HS-5 (cell line): ENCODE data around the gene ACOX2.
A peak's percentile ranks its signal among the peaks of the same experiment; 100 is the strongest.

ENCODE experiments used
- DNase-seq: peaks from one replicate; pipeline ENCODE4 v3.0.0-alpha.2; 2012; ENCODE audit warnings: low read depth

Gene ACOX2

DNA sequence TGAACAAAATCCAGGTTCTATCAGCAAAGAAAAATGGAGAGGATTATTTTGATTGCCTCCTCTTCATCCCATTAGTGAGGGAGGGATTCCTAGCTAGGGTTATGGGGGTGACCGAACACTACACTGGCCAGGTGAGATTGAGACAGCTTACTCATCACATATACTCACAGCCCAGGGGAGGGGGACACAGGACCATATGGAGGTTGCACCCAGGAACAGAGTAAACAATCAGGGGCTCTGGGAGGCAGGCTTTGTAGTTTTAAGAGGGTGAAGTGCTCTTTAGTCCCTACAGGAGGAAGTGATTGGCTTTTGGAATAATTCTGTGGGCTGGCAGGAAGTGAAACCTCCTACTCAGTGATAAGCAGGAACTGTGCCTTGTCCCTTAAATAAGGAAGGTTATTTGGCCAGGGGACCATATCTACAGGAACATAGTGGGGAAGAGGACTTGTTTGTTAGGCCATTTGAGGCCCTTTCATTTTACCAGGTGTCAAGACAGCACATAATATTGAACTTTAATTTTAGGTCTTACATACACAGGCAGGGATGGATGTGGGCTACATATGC, 62.6 kb downstream of the ACOX2 start:
- DNase-seq, result no peak

DNA sequence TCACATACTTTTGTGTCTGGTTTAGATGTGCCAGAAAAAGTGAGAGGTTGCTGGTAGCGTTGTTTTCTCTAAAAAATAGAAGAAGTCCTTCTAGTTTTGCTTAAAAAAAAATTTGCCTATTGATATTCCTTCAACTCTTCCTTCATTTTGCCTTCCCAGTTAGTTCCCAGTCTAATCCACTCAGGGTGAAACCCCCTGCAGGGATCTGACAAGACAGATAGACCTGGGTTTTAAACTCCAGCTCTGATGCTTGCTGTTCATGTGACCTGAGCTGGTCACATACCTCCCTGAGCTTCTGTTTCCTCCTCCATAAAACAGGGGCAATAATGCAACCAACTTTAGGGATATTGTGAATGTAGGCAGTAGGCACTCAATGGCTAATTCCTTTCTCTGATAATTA, 63.7 kb downstream of the ACOX2 start:
- no peak for DNase-seq

DNA sequence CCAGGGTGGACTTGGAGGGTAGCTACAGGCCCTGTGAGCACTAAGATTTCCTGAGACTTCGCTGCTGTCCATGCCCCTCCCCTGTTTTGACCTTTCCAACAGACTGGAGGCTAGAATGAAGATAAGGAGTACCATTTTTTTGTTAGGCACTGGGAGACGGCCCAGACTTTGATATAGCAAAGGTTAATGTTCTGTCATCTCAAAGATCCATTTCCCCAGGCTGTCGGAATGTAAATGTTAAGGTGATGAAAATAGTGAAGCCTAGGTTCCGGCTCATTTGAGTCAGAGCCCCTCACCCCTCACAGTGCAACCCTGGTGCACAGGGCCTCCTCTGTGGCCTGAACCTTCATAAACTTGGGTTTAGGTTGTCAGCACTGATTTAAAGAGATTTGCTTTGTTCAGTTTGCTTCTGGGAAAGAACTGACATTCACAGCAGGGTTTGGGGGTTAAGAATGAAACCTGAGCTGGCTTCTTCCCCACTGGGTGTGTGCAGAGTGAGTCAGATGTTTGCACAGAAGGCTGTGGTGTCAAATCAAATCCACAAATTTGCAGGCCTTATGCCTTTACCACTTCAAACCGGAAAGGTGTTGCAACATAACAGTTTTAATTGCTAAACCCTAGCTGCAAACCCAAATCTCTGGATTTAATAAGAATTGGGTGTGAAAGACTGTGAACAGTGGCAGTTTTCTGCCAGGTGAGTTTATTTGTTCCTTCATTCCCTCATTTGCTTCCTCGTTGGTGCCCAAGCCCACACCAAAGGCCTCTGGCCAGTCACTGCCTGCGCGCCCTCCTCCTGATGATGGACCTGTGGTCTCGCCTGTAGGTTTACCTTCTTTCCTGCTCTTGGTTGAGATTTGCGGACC, 65.7 kb downstream of the ACOX2 start:
- DNase-seq, result peak; percentile 63

DNA sequence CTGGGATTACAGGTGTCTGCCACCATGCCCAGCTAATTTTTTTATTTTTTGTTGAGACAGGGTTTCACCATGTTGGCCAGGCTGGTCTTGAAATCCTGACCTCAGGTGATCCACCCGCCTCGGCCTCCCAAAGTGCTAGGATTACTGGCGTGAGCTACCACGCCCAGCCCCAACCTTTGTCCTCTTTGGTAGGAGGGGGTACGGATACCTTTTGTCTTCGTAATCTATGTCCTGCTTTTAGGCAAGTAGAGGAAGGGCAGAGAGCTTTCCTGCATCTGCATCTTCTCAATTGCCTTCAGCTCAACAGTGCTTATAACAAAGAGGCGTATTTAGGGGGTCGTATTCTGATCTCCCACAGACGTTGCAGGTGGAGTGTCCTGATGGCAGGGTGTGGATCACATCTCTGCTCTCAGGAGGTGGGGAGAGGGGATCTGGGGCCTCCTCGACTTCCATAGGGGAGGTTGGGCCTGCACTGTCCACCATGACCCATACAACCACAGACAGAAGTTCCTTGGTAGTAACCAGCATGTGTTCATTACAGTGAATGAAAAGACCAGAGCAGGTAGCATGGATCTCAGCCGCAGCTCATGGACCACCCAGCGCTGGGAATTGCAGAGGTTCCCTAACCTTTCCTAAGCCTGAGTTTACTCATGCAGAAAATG, 66.5 kb downstream of the ACOX2 start:
- no peak for DNase-seq

DNA sequence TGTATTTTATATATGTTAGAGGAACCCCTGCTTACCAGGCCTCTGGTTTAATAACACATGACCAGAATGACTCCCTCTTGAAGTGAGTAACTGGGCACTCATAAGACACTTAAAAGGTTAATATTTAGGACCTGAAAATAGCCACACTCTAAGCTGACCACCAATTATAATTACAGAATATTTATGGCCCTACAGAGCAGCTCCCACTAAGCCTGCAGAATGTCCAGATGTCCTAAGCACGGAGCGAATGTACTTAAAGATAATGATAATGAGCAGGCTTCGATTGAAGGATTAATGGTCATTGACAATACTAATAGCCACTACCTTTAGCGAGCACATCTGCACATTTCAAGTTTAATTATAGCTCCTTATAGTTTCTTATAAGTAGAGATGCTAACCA, 67.9 kb downstream of the ACOX2 start:
- DNase-seq, result no peak

DNA sequence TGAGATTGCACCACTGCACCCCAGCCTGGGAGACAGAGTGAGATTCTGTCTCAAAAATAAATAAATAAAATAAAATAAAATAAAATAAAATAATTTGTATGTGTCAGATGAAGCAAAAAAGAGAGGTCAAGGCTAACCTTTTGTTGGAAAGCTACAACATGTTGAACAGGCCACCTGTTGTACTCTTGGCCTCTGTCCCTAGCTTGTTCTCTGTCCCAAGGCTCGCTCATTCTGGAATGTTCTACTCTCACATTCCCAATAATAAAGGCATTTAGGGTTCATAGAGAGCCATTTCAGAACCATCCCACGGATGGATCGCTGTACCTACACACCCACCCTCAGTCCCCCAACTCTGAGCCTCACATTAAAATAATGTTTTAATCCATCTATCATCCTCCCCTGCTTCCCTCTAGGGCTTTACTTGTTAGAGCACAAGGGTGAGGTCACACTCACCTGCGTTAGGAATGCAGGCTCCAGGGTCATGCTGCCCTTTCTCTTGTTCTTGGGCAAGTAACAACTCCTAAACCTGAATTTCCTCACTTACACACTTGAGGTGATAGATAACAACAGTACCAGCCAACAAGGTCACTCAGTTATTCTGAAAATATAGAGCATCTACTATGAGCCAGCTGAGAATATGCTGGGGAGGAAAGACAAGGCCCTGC, 70.0 kb downstream of the ACOX2 start:
- DNase-seq, result no peak

DNA sequence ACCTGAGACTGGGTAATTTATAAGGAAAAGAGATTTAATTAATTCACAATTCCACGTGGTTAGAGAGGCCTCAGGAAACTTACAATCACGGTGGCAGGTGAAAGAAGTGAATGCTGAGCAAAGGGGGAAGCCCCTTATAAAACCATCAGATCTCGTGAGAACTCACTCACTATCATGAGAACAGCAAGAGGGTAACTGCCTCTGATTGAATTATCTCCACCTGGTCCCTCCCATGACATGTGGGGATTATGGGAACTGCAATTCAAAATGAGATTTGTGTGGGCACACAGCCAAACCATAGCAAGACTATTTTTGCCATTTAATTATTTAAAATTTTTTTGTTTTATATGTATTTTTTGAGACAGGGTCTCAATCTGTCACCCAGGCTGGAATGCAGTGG, 72.1 kb downstream of the ACOX2 start:
- no peak for DNase-seq

DNA sequence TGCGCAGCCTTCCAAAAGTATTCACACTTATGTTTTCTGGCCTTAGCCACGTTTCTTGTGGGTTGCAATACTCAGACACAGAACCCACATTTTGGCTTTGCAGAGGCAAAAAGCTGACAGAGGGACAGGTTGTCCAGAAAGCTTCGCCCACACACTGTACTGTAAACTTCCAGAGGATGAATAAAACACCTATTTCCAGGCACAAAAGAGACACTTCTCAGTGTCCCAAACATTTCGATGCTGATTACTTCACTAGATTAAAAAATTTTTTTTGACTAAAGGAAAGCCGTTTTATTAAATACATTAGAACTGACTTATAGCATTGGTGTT, 73.1 kb downstream of the ACOX2 start:
- no peak for DNase-seq

DNA sequence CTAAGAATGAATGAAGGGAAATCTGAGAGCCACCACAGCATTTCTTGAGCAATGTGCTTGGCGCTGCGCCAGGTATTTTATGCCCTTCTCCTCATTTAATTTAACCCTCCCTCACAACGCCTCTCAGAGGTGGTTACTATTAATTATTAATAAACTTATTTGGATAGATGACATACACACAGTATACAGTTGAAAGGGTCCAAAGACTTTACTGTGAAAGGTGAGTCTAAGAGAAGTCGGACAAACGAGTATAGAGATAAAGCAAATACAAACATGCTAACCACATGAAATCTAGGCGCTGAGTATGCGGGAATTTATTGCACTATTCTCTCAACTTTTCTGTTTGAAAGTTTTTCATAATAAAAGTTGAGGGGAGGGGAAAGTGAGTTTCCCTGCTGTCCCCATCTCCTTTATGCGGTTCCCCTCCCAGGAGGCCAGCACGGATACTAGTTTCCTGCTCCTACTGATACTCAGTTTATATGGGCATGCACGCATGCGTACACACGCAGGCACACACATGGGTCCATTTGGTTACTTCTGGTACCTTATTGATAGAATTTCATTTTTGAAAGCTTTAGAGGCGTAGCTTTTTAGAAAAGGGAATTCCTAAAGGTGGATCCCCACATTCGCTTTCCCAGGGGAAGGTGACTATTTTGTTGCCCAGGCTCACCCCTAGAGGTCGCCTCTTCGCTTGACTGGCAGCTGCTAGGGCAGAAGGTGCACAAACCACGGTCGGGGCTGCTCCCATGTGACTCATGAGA, 73.6 kb downstream of the ACOX2 start:
- peak; percentile 72 for DNase-seq

DNA sequence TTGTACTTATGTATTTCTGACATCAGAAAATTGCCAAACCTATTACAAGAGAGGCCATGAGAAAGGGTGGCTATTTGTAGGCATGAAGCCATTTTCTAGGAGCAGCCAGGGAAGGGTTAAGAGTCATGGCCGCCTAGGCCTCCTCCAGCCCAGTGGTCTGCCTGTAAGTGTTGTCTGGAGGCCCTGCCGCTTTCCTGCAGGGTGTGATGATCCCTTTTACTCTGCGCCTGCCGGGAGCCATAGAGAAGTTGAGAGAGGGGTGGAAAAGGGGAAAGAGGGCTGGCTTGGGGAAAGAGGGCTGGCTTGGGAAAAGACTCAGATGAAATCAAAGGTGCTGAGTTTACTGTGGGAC, 74.2 kb downstream of the ACOX2 start:
- DNase-seq, result no peak

DNA sequence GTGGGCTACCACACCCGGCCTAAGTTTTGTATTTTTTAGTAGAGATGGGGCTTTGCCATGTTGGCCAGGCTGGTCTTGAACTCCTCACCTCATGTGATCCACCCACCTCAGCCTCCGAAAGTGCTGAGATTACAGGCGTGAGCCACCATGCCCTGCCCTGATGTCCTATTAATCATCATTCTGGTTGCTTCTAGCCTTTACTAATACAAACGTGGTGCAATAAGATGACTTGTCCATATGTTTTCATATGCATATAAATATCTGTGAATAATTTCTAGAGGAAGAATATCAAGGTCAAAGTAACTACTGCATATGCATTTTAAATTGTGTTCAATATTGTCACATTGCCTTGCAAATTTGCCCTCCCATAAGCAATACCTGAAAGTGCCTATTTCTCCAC, 77.8 kb downstream of the ACOX2 start:
- DNase-seq, result no peak
